ENCODE data around the gene PCBP3.
A peak's percentile ranks its signal among the peaks of the same experiment; 100 is the strongest.

Gene PCBP3

GRCh38 chr21:45764792-45765191 lies 121.3 kb downstream of the PCBP3 start:
- no peak for DNase-seq

GRCh38 chr21:45765375-45765774 lies 121.8 kb downstream of the PCBP3 start:
- DNase-seq = no peak

- no peak for DNase-seq
These were observed 122.5 kb downstream of the PCBP3 start for GRCh38 chr21:45766055-45766454.

- DNase-seq = no peak
These were observed 123.0 kb downstream of the PCBP3 start for GRCh38 chr21:45766501-45766900.

GRCh38 chr21:45767071-45768006 lies 123.8 kb downstream of the PCBP3 start:
- DNase-seq = peak; percentile 26

- DNase-seq = no peak
These were observed 124.7 kb downstream of the PCBP3 start for GRCh38 chr21:45768011-45768739.

GRCh38 chr21:45768740-45769048 lies 125.2 kb downstream of the PCBP3 start:
- no peak for DNase-seq

- no peak for DNase-seq
These were observed 125.8 kb downstream of the PCBP3 start for GRCh38 chr21:45769294-45769693.

- DNase-seq = no peak
These were observed 126.4 kb downstream of the PCBP3 start for GRCh38 chr21:45769896-45770295.

GRCh38 chr21:45772180-45772579 lies 128.7 kb downstream of the PCBP3 start:
- DNase-seq = no peak

- no peak for DNase-seq
These were observed 130.8 kb downstream of the PCBP3 start for GRCh38 chr21:45774291-45774690.

- DNase-seq = no peak
These were observed 133.4 kb downstream of the PCBP3 start for GRCh38 chr21:45776971-45777370.

- no peak for DNase-seq
These were observed 135.2 kb downstream of the PCBP3 start for GRCh38 chr21:45778686-45779085.

GRCh38 chr21:45779226-45779625 lies 135.7 kb downstream of the PCBP3 start:
- DNase-seq = no peak

GRCh38 chr21:45780647-45781046 lies 137.1 kb downstream of the PCBP3 start:
- DNase-seq = no peak

GRCh38 chr21:45781741-45782140 lies 138.2 kb downstream of the PCBP3 start:
- DNase-seq = no peak

- DNase-seq = no peak
These were observed 143.1 kb downstream of the PCBP3 start for GRCh38 chr21:45786660-45787059.

GRCh38 chr21:45787371-45787770 lies 143.8 kb downstream of the PCBP3 start:
- no peak for DNase-seq

- no peak for DNase-seq
These were observed 144.7 kb downstream of the PCBP3 start for GRCh38 chr21:45788198-45788597.

- DNase-seq = no peak
These were observed 145.3 kb downstream of the PCBP3 start for GRCh38 chr21:45788637-45789506.

GRCh38 chr21:45790427-45790826 lies 146.9 kb downstream of the PCBP3 start:
- no peak for DNase-seq

- no peak for DNase-seq
These were observed 148.3 kb downstream of the PCBP3 start for GRCh38 chr21:45791562-45792418.
